Esophagus muscularis mucosa (tissue), 4 donors: ENCODE data around the gene SERPINB10.

Experiments
- EP300 ChIP-seq: sonication (generic); formaldehyde crosslinking; IDR thresholded peaks from one replicate; pipeline ENCODE4 v1.6.1; 2017; ENCODE audit warnings: antibody characterized with exemption
- POLR2A ChIP-seq: fragments of 450-650 bp; IDR thresholded peaks from one replicate; pipeline ENCODE4 v1.6.1; 2017; ENCODE audit warnings: antibody characterized with exemption, moderate library complexity, mild to moderate bottlenecking, low read depth
- TF ChIP-seq, protein P1 (sequence below), 3 experiments: fragments of 200-600 bp in 2 of 3; fragments of 450-650 bp in 1 of 3; sonication (generic) in 2 of 3; IDR thresholded peaks; one replicate each; pipeline ENCODE4 v1.5.1; 2017 to 2019; ENCODE audit warnings: antibody characterized with exemption in 3 of 3, mild to moderate bottlenecking in 2 of 3, moderate library complexity in 1 of 3

GRCh38 chr18:63964908-63965307 lies 57.1 kb downstream of the SERPINB10 start:
- TF ChIP-seq, protein P1, sequence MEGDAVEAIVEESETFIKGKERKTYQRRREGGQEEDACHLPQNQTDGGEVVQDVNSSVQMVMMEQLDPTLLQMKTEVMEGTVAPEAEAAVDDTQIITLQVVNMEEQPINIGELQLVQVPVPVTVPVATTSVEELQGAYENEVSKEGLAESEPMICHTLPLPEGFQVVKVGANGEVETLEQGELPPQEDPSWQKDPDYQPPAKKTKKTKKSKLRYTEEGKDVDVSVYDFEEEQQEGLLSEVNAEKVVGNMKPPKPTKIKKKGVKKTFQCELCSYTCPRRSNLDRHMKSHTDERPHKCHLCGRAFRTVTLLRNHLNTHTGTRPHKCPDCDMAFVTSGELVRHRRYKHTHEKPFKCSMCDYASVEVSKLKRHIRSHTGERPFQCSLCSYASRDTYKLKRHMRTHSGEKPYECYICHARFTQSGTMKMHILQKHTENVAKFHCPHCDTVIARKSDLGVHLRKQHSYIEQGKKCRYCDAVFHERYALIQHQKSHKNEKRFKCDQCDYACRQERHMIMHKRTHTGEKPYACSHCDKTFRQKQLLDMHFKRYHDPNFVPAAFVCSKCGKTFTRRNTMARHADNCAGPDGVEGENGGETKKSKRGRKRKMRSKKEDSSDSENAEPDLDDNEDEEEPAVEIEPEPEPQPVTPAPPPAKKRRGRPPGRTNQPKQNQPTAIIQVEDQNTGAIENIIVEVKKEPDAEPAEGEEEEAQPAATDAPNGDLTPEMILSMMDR (IDR thresholded peaks at IDR 0.05) = no peak
- TF ChIP-seq EP300 (no peak), POLR2A (no peak)
